Measurements from ENCODE around the gene LSS. TPM values are rescaled to one million over a fixed set of nuclear protein-coding genes. Genes with fewer than 3 reads are reported as not detected.

The LSS gene
- total RNA-seq, 2 donors from 2014 or later: 78.2 to 142 TPM

- intact Hi-C loops (cut with DNase I): no loop called here
Observed at GRCh38 chr21:46217511-46218196, 10.9 kb downstream of the LSS start.

GRCh38 chr21:46216132-46216747, 12.3 kb downstream of the LSS start:
- no peak overlapping the region for H3K27ac ChIP-seq
- peaks cover 4% of the 10 kb centered on the region for H3K36me3 ChIP-seq
- DNase-seq: no peak

More at GRCh38 chr21:46217511-46218196, 10.9 kb downstream of the LSS start:
- no peaks in the 10 kb centered on the region for H3K9me3 ChIP-seq
- H3K9ac ChIP-seq (ENCODE audit: low read depth in 2 of 2, low read length in 2 of 2): no peak overlapping the region
- no peaks in the 10 kb centered on the region for H3K27me3 ChIP-seq
- TF ChIP-seq, protein P1, sequence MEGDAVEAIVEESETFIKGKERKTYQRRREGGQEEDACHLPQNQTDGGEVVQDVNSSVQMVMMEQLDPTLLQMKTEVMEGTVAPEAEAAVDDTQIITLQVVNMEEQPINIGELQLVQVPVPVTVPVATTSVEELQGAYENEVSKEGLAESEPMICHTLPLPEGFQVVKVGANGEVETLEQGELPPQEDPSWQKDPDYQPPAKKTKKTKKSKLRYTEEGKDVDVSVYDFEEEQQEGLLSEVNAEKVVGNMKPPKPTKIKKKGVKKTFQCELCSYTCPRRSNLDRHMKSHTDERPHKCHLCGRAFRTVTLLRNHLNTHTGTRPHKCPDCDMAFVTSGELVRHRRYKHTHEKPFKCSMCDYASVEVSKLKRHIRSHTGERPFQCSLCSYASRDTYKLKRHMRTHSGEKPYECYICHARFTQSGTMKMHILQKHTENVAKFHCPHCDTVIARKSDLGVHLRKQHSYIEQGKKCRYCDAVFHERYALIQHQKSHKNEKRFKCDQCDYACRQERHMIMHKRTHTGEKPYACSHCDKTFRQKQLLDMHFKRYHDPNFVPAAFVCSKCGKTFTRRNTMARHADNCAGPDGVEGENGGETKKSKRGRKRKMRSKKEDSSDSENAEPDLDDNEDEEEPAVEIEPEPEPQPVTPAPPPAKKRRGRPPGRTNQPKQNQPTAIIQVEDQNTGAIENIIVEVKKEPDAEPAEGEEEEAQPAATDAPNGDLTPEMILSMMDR (IDR thresholded peaks at IDR 0.05): no peak
- H3K36me3 ChIP-seq: peaks cover 4% of the 10 kb centered on the region
- no peak overlapping the region for H3K27ac ChIP-seq
- no peak overlapping the region for H3K4me3 ChIP-seq
- no peak for DNase-seq
- no peaks in the 10 kb centered on the region for H3K4me1 ChIP-seq

GRCh38 chr21:46215436-46216131, 13.0 kb downstream of the LSS start:
- Histone ChIP-seq H3K27ac (no peak overlapping the region), H3K4me3 (no peak overlapping the region), H3K9ac (ENCODE audit: low read depth in 2 of 2, low read length in 2 of 2) (no peak overlapping the region), H3K36me3 (peaks cover 6% of the 10 kb centered on the region), H3K27me3 (no peaks in the 10 kb centered on the region), H3K9me3 (no peaks in the 10 kb centered on the region), H3K4me1 (no peaks in the 10 kb centered on the region)
- TF ChIP-seq, protein P1 (IDR thresholded peaks at IDR 0.05): no peak
- DNase-seq: no peak
- intact Hi-C loops (cut with DNase I): no loop called here

More at GRCh38 chr21:46216132-46216747, 12.3 kb downstream of the LSS start:
- intact Hi-C loops (cut with DNase I): no loop called here
- TF ChIP-seq, protein P1 (IDR thresholded peaks at IDR 0.05): no peak
- no peak overlapping the region for H3K4me3 ChIP-seq
- H3K27me3 ChIP-seq: no peaks in the 10 kb centered on the region
- H3K4me1 ChIP-seq: no peaks in the 10 kb centered on the region
- H3K9me3 ChIP-seq: no peaks in the 10 kb centered on the region
- H3K9ac ChIP-seq (ENCODE audit: low read depth in 2 of 2, low read length in 2 of 2): no peak overlapping the region

GRCh38 chr21:46214478-46215340, 13.9 kb downstream of the LSS start:
- peaks cover 4% of the 10 kb centered on the region for H3K36me3 ChIP-seq

More at GRCh38 chr21:46214478-46215340, 13.9 kb downstream of the LSS start:
- no peak overlapping the region for H3K4me3 ChIP-seq
- no peak for DNase-seq
- no peaks in the 10 kb centered on the region for H3K4me1 ChIP-seq
- no peaks in the 10 kb centered on the region for H3K9me3 ChIP-seq
- intact Hi-C loops (cut with DNase I): no loop called here
- no peak overlapping the region for H3K9ac ChIP-seq (ENCODE audit: low read depth in 2 of 2, low read length in 2 of 2)
- TF ChIP-seq, protein P1 (IDR thresholded peaks at IDR 0.05): no peak
- no peak overlapping the region for H3K27ac ChIP-seq
- no peaks in the 10 kb centered on the region for H3K27me3 ChIP-seq

All from colonic mucosa (tissue), 4 donors.